ENCODE measurements around the gene MATR3. TPM values are rescaled to one million over a fixed set of nuclear protein-coding genes. Genes with fewer than 3 reads are reported as not detected.

MATR3 gene
- polyA plus RNA-seq, 3 donors = 61.8 to 174 (median 137) TPM

DNA sequence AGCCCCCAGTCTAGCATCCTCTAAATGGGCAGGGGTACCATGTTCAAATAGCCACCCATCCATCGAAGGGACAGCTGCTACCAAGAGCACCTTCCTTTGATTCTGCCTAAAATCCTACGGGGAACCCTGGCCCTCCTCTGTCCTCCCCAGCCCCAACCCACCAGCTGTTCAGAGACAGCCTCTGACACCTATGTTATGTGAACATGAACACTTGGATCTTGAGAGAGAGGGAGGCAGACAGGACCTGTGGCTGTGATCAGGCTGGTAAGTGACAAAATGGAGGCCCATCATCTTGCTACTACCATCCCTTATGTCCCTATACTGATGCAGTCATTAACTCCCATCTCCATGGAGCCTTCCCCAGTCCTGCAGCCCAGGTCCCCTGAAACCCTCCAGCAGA lies 81.4 kb downstream of the MATR3 start:
- H2AFZ ChIP-seq (ENCODE audit: insufficient read depth, low read depth, low read length, poor library complexity, severe bottlenecking) = no peak overlapping the region
- H3K4me1 ChIP-seq (ENCODE audit: control insufficient read depth in 1 of 2, insufficient read depth in 2 of 2, low read length in 2 of 2) = no peaks in the 10 kb centered on the region
- peaks cover 0 to 3% (median 0%) of the 10 kb centered on the region in 7 donors for H3K9me3 Mint-ChIP-seq
- no peaks in the 10 kb centered on the region for H3K9me3 ChIP-seq (replicated peaks in 1 of 2; ENCODE audit: control insufficient read depth in 1 of 2, insufficient read depth in 1 of 2, low read length in 2 of 2)
- no peak overlapping the region for H3K27ac Mint-ChIP-seq
- intact Hi-C loops (cut with micrococcal nuclease) = no loop called here
- H3K4me3 Mint-ChIP-seq = no peak overlapping the region
- no peak for TF ChIP-seq CTCF (IDR thresholded peaks at IDR 0.05)
- H4K20me1 ChIP-seq (ENCODE audit: insufficient read depth, low read length) = peaks cover 2% of the 10 kb centered on the region
- no peaks in the 10 kb centered on the region for H3K79me2 ChIP-seq (ENCODE audit: insufficient read depth, low read length)
- DNase-seq = no peak
- no peak overlapping the region for H3K4me2 ChIP-seq (replicated peaks; ENCODE audit: extremely low read depth, low read length, poor library complexity, severe bottlenecking)
- H3K4me1 Mint-ChIP-seq = no peaks in the 10 kb centered on the region
- WGBS (ENCODE audit: insufficient coverage) = 100% methylated on average over 1 of the region's 2 CpGs
- H3K27ac ChIP-seq (ENCODE audit: low read depth in 1 of 2, low read length in 2 of 2) = no peak overlapping the region
- peaks cover 0 to 12% (median 0%) of the 10 kb centered on the region in 3 donors for H3K27me3 Mint-ChIP-seq (ENCODE audit: low read depth in 3 of 3)
- H3K9ac ChIP-seq (ENCODE audit: insufficient read depth, low read length, poor library complexity, severe bottlenecking) = no peak overlapping the region
- no peaks in the 10 kb centered on the region for H3K27me3 ChIP-seq (ENCODE audit: control insufficient read depth in 2 of 2, insufficient read depth in 2 of 2, low read length in 2 of 2)
- no peak overlapping the region for H3K4me3 ChIP-seq (replicated peaks in 1 of 3; ENCODE audit: low read depth in 2 of 3, low read length in 3 of 3)
- peaks cover 28 to 50% of the 10 kb centered on the region in 2 donors for H3K36me3 Mint-ChIP-seq
- H3K36me3 ChIP-seq (replicated peaks in 1 of 2; ENCODE audit: control insufficient read depth in 1 of 2, insufficient read depth in 2 of 2, low read length in 2 of 2) = peaks cover 15 to 37% of the 10 kb centered on the region in 2 donors

- H3K27me3 Mint-ChIP-seq (ENCODE audit: low read depth in 3 of 3) = peaks cover 0 to 12% (median 0%) of the 10 kb centered on the region in 3 donors
- DNase-seq = no peak
- TF ChIP-seq CTCF (IDR thresholded peaks at IDR 0.05) = no peak
- no peaks in the 10 kb centered on the region for H3K4me1 Mint-ChIP-seq
- H3K4me3 Mint-ChIP-seq = no peak overlapping the region
- H3K4me1 ChIP-seq (ENCODE audit: control insufficient read depth in 1 of 2, insufficient read depth in 2 of 2, low read length in 2 of 2) = no peaks in the 10 kb centered on the region
- H4K20me1 ChIP-seq (ENCODE audit: insufficient read depth, low read length) = no peaks in the 10 kb centered on the region
- no peak overlapping the region for H2AFZ ChIP-seq (ENCODE audit: insufficient read depth, low read depth, low read length, poor library complexity, severe bottlenecking)
- WGBS (ENCODE audit: insufficient coverage) = 100% methylated on average over 1 of the region's 7 CpGs
- no peaks in the 10 kb centered on the region for H3K27me3 ChIP-seq (ENCODE audit: control insufficient read depth in 2 of 2, insufficient read depth in 2 of 2, low read length in 2 of 2)
- peaks cover 0 to 3% (median 0%) of the 10 kb centered on the region in 7 donors for H3K9me3 Mint-ChIP-seq
- H3K27ac ChIP-seq (ENCODE audit: low read depth in 1 of 2, low read length in 2 of 2) = no peak overlapping the region
- no peaks in the 10 kb centered on the region for H3K79me2 ChIP-seq (ENCODE audit: insufficient read depth, low read length)
- intact Hi-C loops (cut with micrococcal nuclease) = no loop called here
- H3K36me3 ChIP-seq (replicated peaks in 1 of 2; ENCODE audit: control insufficient read depth in 1 of 2, insufficient read depth in 2 of 2, low read length in 2 of 2) = peaks cover 9 to 26% of the 10 kb centered on the region in 2 donors
- no peaks in the 10 kb centered on the region for H3K9me3 ChIP-seq (replicated peaks in 1 of 2; ENCODE audit: control insufficient read depth in 1 of 2, insufficient read depth in 1 of 2, low read length in 2 of 2)
- peaks cover 23 to 37% of the 10 kb centered on the region in 2 donors for H3K36me3 Mint-ChIP-seq
- H3K9ac ChIP-seq (ENCODE audit: insufficient read depth, low read length, poor library complexity, severe bottlenecking) = no peak overlapping the region
- no peak overlapping the region for H3K4me3 ChIP-seq (replicated peaks in 1 of 3; ENCODE audit: low read depth in 2 of 3, low read length in 3 of 3)
- no peak overlapping the region for H3K4me2 ChIP-seq (replicated peaks; ENCODE audit: extremely low read depth, low read length, poor library complexity, severe bottlenecking)
- no peak overlapping the region for H3K27ac Mint-ChIP-seq
Measured at GRCh38 chr5:139376364-139376763, 82.8 kb downstream of the MATR3 start.

Data from CD14-positive monocyte (primary cell).